DMS153 treated with DMSO at 0.1 percent for 48 hours (cell line): ENCODE results near the gene DES.

ENCODE experiments used
- DNase-seq: peaks from one replicate; lab custom pipeline; 2025; ENCODE audit not compliant: unreplicated experiment; lab: John Stamatoyannopoulos, UW

Gene DES

DNA sequence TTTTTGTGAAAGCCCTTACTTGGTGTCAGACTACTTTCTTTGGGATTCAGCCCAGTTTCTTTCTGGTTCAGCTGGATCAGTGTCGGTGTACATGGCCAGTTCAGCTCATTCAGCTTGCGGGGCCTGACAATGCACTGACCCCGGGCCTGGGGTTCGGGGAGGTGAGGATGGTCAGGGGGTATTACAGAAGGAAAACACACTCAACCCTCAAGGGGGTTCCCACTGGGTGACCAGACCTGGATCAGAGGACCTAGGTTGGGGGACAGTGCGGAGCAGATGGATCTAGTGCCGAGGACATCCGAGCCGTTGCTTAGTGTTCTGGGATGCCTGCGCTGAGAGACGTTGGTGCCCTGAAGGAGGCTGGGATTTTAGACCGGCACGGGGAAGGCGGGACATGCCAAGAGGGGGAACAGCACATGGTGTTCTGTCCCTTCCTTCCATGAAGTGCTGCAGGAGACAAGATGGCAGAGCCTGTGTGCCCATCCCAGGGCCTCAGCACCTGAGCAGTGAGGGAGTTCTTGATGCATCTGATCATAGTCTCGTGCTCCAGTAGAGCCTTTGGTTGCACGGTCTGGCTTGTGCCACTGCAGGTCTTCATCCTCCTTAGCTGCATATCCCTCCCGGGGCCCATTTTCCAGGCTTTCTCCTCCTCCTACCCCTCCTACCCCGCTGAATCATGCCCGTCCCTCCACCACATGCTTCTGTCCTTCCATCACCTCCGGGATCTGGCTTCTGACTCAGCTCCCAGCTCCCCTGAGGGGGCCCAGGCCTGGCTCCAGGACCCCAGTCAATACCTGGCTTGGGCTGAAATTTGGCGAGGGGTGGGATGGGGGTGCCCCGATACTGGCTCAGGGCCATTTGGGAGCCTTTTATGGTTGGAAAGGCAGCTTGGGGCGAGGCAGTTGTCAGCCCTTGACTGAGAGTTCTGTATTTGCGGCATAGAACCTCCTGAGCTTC is 34.5 kb downstream of the DES start:
- DNase-seq = no peak

DNA sequence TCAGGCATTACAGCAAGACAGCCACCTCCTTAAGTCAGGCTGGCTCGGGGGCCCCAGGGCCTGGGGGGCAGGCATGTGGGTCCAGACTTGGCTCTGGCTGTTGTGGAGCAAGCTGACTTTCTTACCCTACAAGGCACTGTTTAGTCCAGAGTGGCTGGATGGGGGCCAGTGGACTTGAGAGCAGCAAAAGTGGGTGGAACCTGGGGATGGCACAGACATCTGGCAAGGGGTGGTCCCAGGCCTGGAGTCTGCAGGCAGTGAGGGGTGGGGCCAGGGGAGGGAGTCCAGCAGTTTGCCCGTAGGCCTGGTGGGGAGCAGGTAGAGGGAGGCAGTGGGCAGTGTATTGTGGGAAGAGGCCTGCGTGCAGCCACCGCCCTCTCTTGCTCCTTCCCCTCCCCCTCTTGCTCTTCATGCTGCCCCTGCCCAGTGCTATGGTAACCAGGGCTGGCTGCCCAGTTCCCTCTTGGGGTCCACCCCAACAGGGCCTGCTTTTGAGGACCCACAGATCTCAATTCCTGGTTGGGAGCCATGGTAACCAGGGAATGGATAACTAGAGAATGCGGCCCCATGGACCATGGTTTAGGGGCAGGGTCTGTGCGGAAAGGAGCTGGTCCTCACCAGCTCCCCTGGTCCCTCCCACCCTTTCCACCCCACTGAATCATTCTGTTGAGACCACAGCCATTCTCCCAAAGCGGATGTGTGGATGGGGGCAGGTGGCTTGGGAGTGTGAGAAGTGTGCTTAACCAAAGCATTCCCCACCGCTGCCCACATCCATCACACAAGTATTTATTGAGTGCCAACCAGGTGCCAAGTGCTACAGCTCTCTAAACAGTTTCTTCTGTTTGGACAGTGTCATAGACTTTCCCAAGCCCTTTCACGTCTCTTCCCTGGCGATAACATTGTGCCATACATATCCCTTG is 35.8 kb downstream of the DES start:
- peak; percentile 43 for DNase-seq

DNA sequence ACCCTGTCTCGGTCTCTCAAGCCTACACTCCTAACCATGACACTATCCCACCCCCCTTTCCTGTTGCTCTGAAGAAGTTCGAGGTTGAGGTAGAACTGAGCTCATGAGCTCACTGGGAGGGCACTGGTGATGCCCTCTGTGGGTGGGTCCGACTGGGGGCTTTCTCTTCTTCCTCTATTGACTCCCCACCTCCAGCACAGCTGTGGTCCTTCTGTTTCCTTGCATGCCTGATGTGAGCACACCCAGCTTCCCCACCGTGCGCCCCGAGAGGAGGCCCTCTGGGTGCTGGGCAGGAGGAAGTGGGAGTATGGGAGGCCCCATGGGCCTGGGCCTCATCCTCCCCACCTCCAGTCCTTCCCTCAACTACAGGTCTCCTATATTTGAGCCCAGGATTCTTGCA is 37.4 kb downstream of the DES start:
- no peak for DNase-seq

DNA sequence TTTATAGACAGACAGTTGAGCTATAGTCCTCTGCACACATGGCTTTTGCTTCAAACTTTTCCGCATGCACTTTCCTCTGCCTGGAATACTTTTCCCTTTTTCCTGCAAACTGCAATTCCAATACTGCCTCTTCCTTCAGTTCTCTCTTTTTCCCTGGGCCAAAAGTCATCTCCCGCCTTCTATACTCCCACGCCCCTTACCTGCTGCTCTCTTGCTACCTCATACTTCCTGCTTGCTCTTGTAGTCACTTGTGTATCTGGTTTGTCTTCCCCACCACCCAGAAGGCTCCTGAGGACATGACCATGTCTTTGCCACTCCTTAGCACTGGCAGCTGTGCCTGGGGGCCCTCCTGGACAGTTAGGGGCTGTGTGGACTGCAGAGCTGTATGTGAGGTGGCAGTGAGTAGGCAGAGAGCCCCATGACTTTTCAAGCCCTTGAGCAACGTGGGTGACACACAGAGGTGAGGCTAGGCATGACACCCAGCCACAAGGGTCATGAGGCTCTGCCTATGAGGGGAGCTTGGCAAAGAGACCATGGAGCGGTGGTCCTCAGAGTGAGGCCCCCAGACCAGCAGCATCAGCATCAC is 39.7 kb downstream of the DES start:
- no peak for DNase-seq

DNA sequence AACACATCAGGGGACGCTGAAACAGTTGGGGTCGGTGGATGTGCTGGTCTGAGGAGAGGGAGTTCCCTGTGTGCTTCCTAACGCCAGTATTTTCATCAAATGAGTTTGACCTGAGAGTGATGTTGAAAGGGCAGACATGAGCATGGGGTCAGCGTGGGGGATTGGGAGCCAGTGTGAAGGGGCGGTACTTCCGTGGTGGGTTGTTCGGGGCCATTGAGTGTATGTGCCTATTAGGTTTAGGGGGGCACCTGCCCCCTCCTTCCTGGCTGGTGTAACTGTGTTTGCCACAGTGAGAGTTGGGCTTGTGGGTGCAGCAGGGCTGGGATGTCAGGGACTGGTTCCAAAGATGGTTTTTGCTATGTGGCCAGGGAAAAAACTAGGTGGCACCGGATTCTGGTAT is 40.8 kb downstream of the DES start:
- DNase-seq = no peak

DNA sequence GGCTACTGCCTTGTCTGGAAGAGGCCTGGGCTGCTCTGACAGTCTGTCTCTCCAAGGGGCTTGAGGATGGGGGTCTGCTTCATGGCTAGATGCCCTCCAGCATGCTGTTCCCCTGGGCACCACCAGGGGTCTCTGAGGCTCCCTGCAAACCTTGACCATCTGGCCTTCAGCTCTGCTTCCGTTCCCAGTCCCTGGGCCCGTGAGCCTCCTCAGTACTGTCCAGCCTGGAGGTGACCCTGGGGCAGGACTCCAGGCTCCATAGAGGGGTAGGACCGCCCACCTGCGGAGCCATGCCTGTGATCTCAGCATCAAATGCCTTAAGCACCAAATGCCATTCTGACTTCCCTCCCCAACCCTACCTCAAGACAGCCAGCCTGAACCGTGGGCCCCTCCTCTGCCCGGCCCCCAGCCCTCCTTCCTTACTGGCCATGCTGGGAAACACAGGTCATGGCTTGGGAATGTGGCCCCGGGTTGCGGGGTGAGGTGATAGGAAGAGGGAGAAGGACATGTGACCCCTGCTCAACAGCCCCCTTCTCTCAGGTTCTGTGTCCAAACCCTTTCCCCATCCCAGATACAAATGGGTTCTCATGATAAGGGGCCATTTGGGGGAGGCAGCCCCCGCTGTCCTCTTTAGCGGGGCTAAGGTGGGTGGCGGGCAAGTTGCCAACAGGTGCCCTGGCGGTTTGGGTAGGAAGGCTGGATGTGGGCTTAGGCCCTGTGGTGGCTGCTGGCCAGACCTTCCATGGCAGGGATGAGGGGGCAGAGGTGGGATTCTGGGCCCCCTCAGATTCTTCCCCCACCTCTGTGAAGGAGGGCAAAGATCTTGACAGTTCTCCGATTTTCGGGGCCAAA is 41.5 kb downstream of the DES start:
- no peak for DNase-seq

DNA sequence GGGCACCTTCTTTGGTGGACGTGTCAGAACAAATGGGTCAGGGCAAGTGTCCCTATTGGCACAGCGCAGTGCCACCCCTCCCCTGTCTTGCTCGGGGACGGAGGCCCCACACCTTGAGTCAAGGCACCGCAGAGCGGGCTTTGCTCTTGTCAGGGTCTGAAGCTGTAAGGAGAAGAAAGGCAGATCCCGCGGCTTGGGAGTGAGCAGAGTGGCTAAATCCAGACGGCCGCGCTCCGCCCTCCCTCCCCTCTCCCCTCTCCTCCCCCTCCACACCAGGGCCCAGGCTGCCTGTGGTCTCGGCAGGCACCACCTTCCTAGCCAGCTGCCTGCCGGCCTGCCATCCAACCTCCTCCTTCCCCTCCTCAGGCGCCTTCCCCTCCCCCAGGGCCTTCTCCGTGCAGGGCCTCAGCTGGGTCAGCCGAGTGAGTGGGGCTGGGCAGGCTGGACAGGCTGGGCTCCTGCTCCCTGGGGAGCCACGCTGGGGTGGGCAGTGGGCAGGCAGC is 42.3 kb downstream of the DES start:
- DNase-seq = no peak

DNA sequence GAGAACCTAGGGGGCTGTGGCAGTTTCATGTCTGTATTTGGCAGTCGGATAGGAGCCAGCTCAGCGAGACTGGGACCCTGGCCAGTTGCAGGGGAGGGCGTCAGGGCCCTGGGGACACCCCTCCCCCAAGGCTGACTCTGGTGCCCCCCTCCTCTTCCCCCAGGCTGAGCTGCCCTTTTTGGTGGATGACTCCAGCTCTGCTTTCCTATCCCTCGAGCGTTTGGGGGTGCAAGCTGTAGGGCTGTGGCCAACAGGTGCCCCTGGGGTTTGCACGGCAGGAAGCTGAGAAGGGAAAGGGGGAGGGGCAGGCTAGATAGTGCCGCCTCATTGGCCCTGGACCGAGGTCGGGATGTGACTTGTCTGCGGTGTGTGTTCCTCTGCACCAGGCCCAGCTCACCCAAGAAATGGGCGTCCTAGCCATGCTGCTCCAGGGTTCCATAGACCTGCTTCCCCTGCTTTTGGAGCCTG is 42.9 kb downstream of the DES start:
- no peak for DNase-seq

DNA sequence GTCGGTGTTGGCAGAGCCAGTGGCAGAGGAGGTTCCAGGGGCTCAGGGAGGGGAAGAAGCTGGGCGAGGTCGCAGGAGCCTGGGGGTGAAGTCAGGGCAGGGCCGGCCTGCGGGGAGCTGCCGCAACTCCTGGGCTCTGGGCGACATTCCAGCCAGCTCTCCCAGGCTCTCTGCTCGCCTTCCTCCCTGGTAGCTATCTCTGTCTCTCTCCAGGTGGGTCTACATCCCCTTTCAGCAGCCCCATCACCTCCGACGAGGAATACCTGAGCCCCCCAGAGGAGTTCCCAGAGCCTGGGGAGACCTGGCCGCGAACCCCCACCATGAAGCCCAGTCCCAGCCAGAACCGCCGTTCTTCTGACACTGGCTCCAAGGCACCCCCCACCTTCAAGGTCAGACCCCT is 43.5 kb downstream of the DES start:
- DNase-seq = no peak

DNA sequence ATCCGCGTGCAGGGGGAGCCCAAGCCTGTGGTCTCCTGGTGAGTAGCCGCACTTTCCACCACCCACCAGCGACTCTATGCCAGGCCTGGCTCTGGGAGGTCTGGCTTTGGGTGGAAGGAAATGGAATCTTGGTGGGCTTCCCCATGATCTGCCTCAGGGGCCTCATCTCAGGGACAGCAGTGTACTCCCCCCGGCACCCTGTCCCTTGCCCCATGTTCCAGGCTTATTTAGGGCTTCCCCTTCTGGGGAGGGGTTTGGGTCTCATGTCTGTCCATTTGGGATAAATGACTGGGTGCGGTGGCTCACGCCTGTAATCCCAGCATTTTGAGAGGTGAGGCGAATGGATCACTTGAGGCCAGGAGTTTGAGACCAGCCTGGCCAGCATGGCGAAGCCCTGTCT is 44.2 kb downstream of the DES start:
- no peak for DNase-seq

DNA sequence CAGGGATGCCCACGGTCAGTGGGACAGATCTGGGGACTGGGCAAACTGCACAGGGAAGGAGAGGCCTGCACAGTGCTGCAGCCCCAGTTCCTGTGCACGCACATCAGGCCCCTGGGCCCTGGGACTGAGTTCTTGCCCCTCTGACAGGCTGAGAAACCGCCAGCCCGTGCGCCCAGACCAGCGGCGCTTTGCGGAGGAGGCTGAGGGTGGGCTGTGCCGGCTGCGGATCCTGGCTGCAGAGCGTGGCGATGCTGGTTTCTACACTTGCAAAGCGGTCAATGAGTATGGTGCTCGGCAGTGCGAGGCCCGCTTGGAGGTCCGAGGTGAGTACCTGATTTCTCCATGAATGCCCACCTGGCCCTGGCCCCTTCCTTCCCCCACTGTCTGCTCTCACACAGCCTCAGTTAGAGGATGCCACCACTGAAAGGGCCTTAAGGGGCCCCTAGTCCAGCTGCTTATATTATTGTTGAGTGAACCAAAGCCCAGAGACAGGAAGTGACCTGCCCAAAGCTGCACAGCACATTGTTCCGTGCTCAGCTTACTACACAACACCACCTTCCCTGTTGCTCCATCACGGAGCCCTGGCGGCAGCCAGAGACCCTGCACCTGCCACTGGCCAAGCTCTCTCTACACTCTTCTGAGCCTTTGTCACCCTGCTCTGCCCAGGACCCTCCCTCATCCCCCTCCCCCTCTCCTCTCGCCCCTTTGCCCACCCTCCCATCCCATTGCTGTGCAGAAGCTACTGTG is 46.3 kb downstream of the DES start:
- DNase-seq = no peak

DNA sequence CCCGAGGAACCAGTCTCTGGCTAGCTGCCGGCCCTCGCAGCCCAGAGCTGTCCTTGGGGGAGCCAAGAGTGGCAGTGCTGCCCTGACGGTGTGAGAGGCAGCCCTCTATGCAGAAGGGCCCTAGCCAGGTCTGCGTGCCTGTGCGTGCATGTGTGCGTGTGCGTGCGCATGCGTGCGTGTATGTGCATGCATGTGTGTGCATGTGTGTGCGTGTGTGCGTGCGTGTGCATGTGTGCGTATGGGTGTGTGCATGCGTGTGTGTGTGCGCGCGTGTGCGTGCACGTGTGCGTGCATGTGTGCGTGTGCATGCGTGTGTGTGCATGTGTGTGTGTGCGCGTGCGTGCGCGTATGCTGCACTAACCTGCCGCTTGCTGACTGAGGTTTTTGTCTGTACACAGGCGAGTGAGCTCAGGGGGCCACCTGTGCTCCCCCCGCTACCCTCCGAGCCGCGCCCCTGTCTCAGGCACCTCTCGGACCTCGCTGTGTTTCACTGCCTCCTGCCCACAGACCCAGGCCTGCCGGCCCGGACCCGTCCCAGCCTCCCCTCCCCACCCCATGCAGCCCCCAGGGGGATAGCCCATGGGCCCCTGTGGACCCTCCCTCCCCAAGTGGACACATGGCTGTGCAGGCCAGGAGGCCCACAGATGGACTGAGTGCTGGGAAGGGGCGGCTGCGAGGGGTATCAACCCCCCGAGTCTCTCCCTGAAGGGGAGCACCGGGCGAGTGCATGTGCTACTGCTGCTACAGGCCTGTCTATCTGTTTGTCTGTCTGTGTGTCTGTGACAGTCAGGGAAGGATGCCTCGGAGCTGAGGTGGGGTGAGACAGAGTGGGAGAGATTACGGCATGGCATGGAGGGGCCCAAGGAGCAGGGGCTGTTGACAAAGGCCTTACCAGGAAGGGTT is 47.7 kb downstream of the DES start:
- no peak for DNase-seq

DNA sequence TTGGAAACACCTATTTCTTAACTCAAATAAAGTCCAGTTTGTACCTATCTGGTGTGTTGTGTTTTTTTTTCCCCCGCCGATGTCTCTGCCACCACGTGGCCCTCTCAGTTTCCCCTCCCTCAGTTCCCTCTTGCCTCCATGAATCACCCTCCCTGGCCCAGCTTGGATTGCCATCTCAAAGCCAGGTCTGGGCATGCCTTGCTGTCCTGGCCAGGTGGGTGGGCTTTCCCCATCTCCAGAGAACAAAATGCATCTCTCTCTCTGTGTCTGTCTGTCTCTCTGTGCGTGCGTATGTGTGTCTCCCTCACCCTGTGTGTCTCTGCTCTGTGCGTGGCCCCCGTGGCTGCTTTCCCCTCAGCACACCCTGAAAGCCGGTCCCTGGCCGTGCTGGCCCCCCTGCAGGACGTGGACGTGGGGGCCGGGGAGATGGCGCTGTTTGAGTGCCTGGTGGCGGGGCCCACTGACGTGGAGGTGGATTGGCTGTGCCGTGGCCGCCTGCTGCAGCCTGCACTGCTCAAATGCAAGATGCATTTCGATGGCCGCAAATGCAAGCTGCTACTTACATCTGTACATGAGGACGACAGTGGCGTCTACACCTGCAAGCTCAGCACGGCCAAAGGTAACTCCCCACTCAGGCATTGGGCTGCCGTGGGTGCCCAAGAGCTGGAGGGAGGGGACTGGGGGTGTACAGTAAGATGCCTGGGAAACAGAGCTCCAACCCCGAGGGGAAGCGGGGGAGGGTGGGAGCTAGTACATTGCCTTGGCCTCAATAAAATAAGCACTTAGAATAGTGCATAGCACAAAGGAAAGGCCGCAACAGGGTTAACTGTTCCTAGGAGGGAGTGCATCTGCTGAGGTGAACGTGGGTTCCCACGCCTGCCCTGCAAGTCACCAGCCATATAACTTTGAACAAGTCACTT is 48.9 kb downstream of the DES start:
- no peak for DNase-seq

DNA sequence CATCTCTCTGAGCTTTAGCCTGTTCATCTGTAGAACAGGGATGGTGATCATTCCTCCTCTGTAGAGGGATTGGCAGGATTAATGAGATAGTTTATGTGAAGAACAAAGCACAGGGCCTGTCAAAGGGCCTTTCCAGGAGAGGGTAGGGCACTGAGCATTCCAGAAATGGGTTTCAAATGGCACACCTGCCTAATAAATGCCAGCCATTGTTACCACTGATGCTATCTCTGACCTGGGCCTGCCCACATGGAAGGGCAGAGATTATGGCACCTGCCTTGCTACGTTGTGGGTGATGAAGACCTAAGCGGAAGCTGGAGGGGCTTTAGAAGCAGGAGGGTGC is 49.5 kb downstream of the DES start:
- DNase-seq = peak; percentile 64

DNA sequence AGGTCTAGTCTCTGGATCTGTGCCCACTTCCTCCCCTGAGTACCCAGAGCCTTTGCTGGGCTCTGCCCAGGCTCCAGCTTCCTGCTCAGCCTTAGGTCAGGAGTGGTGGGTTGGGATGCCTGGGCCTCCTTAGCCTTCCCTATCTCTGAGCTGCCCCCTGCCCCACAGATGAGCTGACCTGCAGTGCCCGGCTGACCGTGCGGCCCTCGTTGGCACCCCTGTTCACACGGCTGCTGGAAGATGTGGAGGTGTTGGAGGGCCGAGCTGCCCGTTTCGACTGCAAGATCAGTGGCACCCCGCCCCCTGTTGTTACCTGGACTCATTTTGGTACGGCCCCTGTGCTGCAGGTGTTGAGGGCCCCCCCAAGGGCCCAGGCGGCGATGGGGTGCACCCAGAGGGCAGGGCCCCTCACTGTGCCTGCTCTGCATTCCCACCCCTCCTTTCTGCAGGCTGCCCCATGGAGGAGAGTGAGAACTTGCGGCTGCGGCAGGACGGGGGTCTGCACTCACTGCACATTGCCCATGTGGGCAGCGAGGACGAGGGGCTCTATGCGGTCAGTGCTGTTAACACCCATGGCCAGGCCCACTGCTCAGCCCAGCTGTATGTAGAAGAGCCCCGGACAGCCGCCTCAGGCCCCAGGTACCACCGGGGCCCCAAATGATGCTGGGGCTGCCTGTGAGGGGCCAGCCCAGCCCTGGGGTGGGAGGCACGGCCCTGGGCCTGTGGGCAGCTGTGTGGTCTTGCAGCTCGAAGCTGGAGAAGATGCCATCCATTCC is 50.4 kb downstream of the DES start:
- no peak for DNase-seq

DNA sequence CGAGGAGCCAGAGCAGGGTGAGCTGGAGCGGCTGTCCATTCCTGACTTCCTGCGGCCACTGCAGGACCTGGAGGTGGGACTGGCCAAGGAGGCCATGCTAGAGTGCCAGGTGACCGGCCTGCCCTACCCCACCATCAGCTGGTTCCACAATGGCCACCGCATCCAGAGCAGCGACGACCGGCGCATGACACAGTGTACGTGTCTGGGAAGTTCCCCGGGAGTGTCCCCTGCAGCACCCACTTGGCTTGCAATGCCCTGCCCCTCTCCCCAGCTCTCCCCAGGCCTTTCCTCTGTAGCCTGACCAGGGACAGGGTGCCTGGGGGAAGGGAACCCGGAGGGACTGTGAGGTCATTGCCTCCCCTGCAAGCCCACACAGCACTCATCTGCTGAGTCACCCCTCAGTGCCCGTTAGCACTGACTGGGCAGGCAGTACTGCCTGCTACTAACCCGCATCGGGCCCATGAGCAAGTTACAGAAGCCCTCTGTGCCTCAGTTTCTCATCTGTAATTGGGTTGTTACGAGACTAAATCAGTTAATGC is 51.1 kb downstream of the DES start:
- no peak for DNase-seq

DNA sequence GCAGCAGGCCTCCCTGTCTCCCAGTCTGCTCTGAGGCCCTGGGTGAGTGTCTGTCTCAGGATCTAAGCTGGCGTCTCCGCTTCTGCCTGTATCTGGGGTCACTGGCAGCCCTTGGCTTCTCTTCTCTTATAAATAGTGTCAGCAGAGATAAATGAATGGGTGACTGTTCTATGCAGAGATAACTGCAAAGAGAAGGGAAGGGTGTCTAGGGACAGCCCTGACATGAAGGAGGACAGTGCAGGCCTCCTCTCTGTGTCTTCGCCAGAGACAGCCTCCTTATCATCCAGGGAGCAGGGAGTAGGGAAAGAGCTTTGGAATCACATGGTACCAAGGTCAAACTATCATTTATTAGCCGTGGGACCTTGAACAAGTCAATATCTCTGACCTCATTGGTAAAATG is 52.3 kb downstream of the DES start:
- DNase-seq = no peak
